K562 (cell line): ENCODE results near the gene SLC1A7. TPM values are rescaled to one million over a fixed set of nuclear protein-coding genes. Genes with fewer than 3 reads are reported as not detected.

Experiments used
- ATAC-seq: fragments of 200-7000 bp; cut with Tn5 transposase; 3 replicates; pipeline ENCODE4 v1.9.1; 2020; ENCODE audit warnings: moderate library complexity
- BruUV-seq: library from RNA; stranded (reverse); fragments of 400-500 nt; replicated peaks from 2 replicates; lab custom pipeline; 2021; lab: Mats Ljungman, UMichigan
- CTCF ChIA-PET: fragments of 300-600 bp; formaldehyde crosslinking; extraction: SDS; loops from one replicate; lab custom pipeline; 2021; ENCODE audit warnings: low intra/inter-chr PET ratio; lab: Yijun Ruan, JAX
- POLR2A ChIA-PET: fragments of 300-600, 350-650 bp; sonication (Branson Sonifier 250); formaldehyde crosslinking; extraction: SDS; loops from one replicate; lab custom pipeline; 2021; ENCODE audit warnings: antibody characterized with exemption, inconsistent platforms; lab: Yijun Ruan, JAX
- DNase-seq, 4 experiments: peaks; one replicate each; pipeline versions ENCODE4 v3.0.0 to v3.0.0-alpha.2; 2011 to 2018; ENCODE audit warnings: low spot score in 3 of 4, mixed read lengths in 3 of 4; ENCODE audit errors: extremely low read depth in 1 of 4
- FAIRE-seq: peaks from 2 replicates; lab custom pipeline; 2011; peaks lifted over from hg19 to GRCh38; lab: Jason Lieb, UNC
- H2AFZ ChIP-seq: 2 replicates; pipeline ENCODE4 v1.6.0; 2011; ENCODE audit warnings: low read depth, low read length, control low read depth, inconsistent platforms
- H3K27ac ChIP-seq: fragments of 200-600 bp; 3 replicates; pipeline ENCODE4 v1.8.0; 2011; ENCODE audit warnings: low read depth, mild to moderate bottlenecking, control low read depth, inconsistent platforms, low read length, moderate library complexity, mixed read lengths; ENCODE audit errors: extremely low read depth
- H3K27me3 ChIP-seq, 2 experiments: fragments of 300-600 bp in 1 of 2; 2 replicates in 1 of 2; 3 replicates in 1 of 2; pipeline versions ENCODE4 v1.6.0 to v1.8.0; 2011; ENCODE audit warnings: inconsistent platforms in 2 of 2, low read length in 2 of 2, mild to moderate bottlenecking in 1 of 2, mixed read lengths in 1 of 2, moderate library complexity in 1 of 2; ENCODE audit not compliant: control insufficient read depth in 2 of 2, insufficient read depth in 2 of 2
- H3K36me3 ChIP-seq: fragments of 300-600 bp; 3 replicates; pipeline ENCODE4 v1.8.0; 2011; ENCODE audit warnings: mild to moderate bottlenecking, low read length, inconsistent platforms; ENCODE audit not compliant: control insufficient read depth, insufficient read depth
- H3K4me1 ChIP-seq, 2 experiments: fragments of 200-600 bp in 1 of 2; replicated peaks in 1 of 2; 2 replicates in 1 of 2; 3 replicates in 1 of 2; pipeline versions ENCODE4 v1.5.1 to v1.8.0; 2011; ENCODE audit warnings: inconsistent platforms in 2 of 2, low read length in 2 of 2, mild to moderate bottlenecking in 1 of 2, mixed read lengths in 1 of 2, moderate library complexity in 1 of 2; ENCODE audit not compliant: control insufficient read depth in 2 of 2, insufficient read depth in 2 of 2
- H3K4me2 ChIP-seq: 2 replicates; pipeline ENCODE4 v1.6.1; 2011; ENCODE audit warnings: low read length, control low read depth, inconsistent platforms, mixed read lengths; ENCODE audit not compliant: insufficient read depth
- H3K4me3 ChIP-seq: fragments of 200-600 bp; sonication (generic), shearing (Covaris generic); 2 replicates; pipeline ENCODE4 v1.5.1; 2016; ENCODE audit warnings: control low read depth, inconsistent platforms
- H3K79me2 ChIP-seq: fragments of 200-600 bp; 3 replicates; pipeline ENCODE4 v1.8.0; 2011; ENCODE audit warnings: low read length, inconsistent platforms; ENCODE audit not compliant: control insufficient read depth, insufficient read depth
- H3K9ac ChIP-seq, 2 experiments: 2 replicates each; pipeline versions ENCODE4 v1.6.0 to v1.6.1; 2011; ENCODE audit warnings: low read depth in 2 of 2, low read length in 2 of 2, control low read depth in 1 of 2, inconsistent platforms in 1 of 2, mild to moderate bottlenecking in 1 of 2, mixed read lengths in 1 of 2; ENCODE audit not compliant: insufficient read depth in 1 of 2
- H3K9me1 ChIP-seq: one replicate; pipeline ENCODE4 v1.6.0; 2011; ENCODE audit warnings: inconsistent platforms, mild to moderate bottlenecking, low read length, moderate library complexity; ENCODE audit not compliant: control insufficient read depth, insufficient read depth
- H3K9me3 ChIP-seq: replicated peaks from 2 replicates; pipeline ENCODE4 v1.5.1; 2011; ENCODE audit warnings: low read depth, low read length, inconsistent platforms; ENCODE audit not compliant: control insufficient read depth, insufficient read depth
- H4K20me1 ChIP-seq: replicated peaks from 2 replicates; pipeline ENCODE4 v1.6.1; 2011; ENCODE audit warnings: low read length, inconsistent platforms, mixed read lengths; ENCODE audit not compliant: control insufficient read depth, insufficient read depth
- CTCF ChIP-seq, 3 experiments: IDR thresholded peaks in 2 of 3; conservative IDR thresholded peaks in 1 of 3; 2 replicates each; pipeline ENCODE4 v1.5.1; 2011 to 2012; ENCODE audit warnings: low read length in 3 of 3, mild to moderate bottlenecking in 3 of 3, control low read depth in 2 of 3, improper control_type of control experiment in 1 of 3, inconsistent platforms in 1 of 3, low read depth in 1 of 3, mixed read lengths in 1 of 3, moderate library complexity in 1 of 3; ENCODE audit not compliant: insufficient read depth in 2 of 3
- RAD21 ChIP-seq, 2 experiments: fragments of 250-450 bp in 1 of 2; fragments of 450-650 bp in 1 of 2; sonication (Bioruptor Pico) in 1 of 2; formaldehyde crosslinking in 1 of 2; IDR thresholded peaks in 1 of 2; conservative IDR thresholded peaks in 1 of 2; 2 replicates each; pipeline versions ENCODE4 v1.4.0 to v1.8.0; 2020 to 2022; ENCODE audit warnings: mild to moderate bottlenecking in 2 of 2, moderate library complexity in 1 of 2
- TRIM25 ChIP-seq: fragments of 450-650 bp; IDR thresholded peaks from 2 replicates; pipeline ENCODE4 v1.7.0; 2016; ENCODE audit warnings: borderline replicate concordance
- ZFP36 ChIP-seq: fragments of 150-350 bp; IDR thresholded peaks from 2 replicates; pipeline ENCODE4 v1.6.1; 2018; ENCODE audit warnings: low read length, low read depth; ENCODE audit not compliant: partially characterized antibody
- WGBS: fragments of 100-300 bp; shearing (Covaris generic); methylation state at CpG from one replicate; pipeline ENCODE4 v1.1.6; 2016; ENCODE audit warnings: low coverage, mixed read lengths; ENCODE audit not compliant: insufficient coverage; ENCODE audit errors: missing lambda C conversion rate; 5-methylcytosine and 5-hydroxymethylcytosine counted together
- in situ Hi-C: fragments of 300-500 bp; cut with MboI; formaldehyde crosslinking; loops from 4 replicates; pipeline ENCODE4 v1.15.0; 2018; ENCODE audit warnings: inconsistent platforms, mixed read lengths
- intact Hi-C: fragments of 100-400 bp; cut with micrococcal nuclease; formaldehyde crosslinking; loops from 2 replicates; pipeline ENCODE4 v1.14.2; 2022
- polyA plus RNA-seq, 8 experiments: library from polyadenylated mRNA; depleted of rRNA in 4 of 8; stranded (reverse) in 5 of 8; unstranded in 3 of 8; fragments of >200 nt; fragmentation: Nextera tagmentation in 2 of 8; fragmentation: Illumina TruSeq in 1 of 8; extraction: Ambion mirVana in 2 of 8; extraction: Trizol in 1 of 8; gene quantifications; 2 replicates each; pipeline versions ENCODE4 v1.2.1 to v1.2.3, GENCODE V29; 2011 to 2014; ENCODE audit warnings: inconsistent platforms in 1 of 8, missing spikeins in 1 of 8
- total RNA-seq, 7 experiments: library from RNA; depleted of rRNA in 6 of 7; stranded (reverse); fragments of >200 nt in 6 of 7; fragmentation: Illumina TruSeq in 2 of 7; extraction: Trizol in 2 of 7; gene quantifications; 2 replicates each; pipeline versions ENCODE4 v1.2.1 to v1.2.3, GENCODE V29; 2011 to 2021; ENCODE audit warnings: low replicate concordance in 1 of 7

The SLC1A7 gene
- total and polyA plus RNA-seq, 9 of the 15 experiments (the other 6 are each of a cell fraction or from before 2014, with no cell fraction given) = 0.07 TPM; not detected in 8

GRCh38 chr1:53091841-53092645 lies 50.4 kb downstream of the SLC1A7 start:
- H3K9me1 ChIP-seq = no peaks in the 10 kb centered on the region
- no peak overlapping the region for H3K9ac ChIP-seq
- no peak overlapping the region for H2AFZ ChIP-seq
- WGBS = 15% methylated on average over 26 of the region's 26 CpGs
- no peaks in the 10 kb centered on the region for H3K36me3 ChIP-seq
- no peak for FAIRE-seq
- no peaks in the 10 kb centered on the region for H4K20me1 ChIP-seq
- DNase-seq = peak in 1 of 4 experiments; percentile 21
- TF ChIP-seq ZFP36 = peak; percentile 16
- TF ChIP-seq RAD21 (CRISPR knock-in tag; conservative IDR thresholded peaks at IDR 0.05 in 1 of 2, IDR thresholded peaks at IDR 0.05 in 1 of 2) = peak in 1 of 2 experiments; percentile 33; a peak in 2 of 4 replicates
- peak; percentile 14 to 22 (median 16); a peak in 1 of 6 replicates for TF ChIP-seq CTCF (IDR thresholded peaks at IDR 0.05 in 2 of 3, conservative IDR thresholded peaks at IDR 0.05 in 1 of 3; ENCODE audit: insufficient read depth in 2 of 3, low read depth in 1 of 3, low read length in 3 of 3)
- TF ChIP-seq TRIM25 = no peak
- CTCF ChIA-PET = no interaction called here
- in situ Hi-C loops (no loop called here), intact Hi-C loops (no loop called here)
- H3K4me1 ChIP-seq = peaks cover 8 to 57% of the 10 kb centered on the region in 2 experiments; a peak in 3 of 5 replicates
- H3K27ac ChIP-seq = no peak overlapping the region
- H3K79me2 ChIP-seq = no peaks in the 10 kb centered on the region
- BruUV-seq = no TSS peak
- ATAC-seq = peak; percentile 24
- no peak overlapping the region for H3K4me2 ChIP-seq
- H3K4me3 ChIP-seq = no peak overlapping the region
- POLR2A ChIA-PET = interaction anchor here (0.5 to 1.1 kb wide), 2 partner anchors 10 to 258 kb away, joined by 3 to 4 read pairs; no protein-coding TSS in a partner anchor
- H3K27me3 ChIP-seq = peaks cover 29 to 52% of the 10 kb centered on the region in 2 experiments
- H3K9me3 ChIP-seq = peaks cover 18% of the 10 kb centered on the region
